Heart left ventricle (tissue), 16 donors: ENCODE results near the gene NSD1. TPM values are rescaled to one million over a fixed set of nuclear protein-coding genes. Genes with fewer than 3 reads are reported as not detected.
A peak's percentile ranks its signal among the peaks of the same experiment; 100 is the strongest.

ENCODE experiments used
- ATAC-seq, 4 donors: fragments of 200-7000 bp; cut with Tn5 transposase; one replicate each; pipeline ENCODE4 v1.9.1; 2020 to 2022; ENCODE audit warnings: moderate library complexity in 4 of 4, mild to moderate bottlenecking in 3 of 4, moderate number of reproducible peaks in 1 of 4
- DNase-seq, 5 donors: peaks; one replicate each; pipeline ENCODE4 v3.0.0-alpha.2; 2020
- H3K27ac ChIP-seq, 12 donors: fragments of 200-600 bp; sonication (generic) in 4 of 12; one replicate each; pipeline versions ENCODE4 v1.5.0 to v1.8.0; 2016 to 2022; ENCODE audit warnings: mild to moderate bottlenecking in 2 of 12
- H3K27me3 ChIP-seq, 9 donors: fragments of 200-600 bp; sonication (generic) in 2 of 9; one replicate each; pipeline versions ENCODE4 v1.5.1 to v1.8.0; 2016 to 2022; ENCODE audit warnings: mild to moderate bottlenecking in 3 of 9
- H3K36me3 ChIP-seq, 9 donors: fragments of 200-600 bp; sonication (generic) in 2 of 9; one replicate each; pipeline versions ENCODE4 v1.5.0 to v1.8.0; 2018 to 2022; ENCODE audit warnings: mild to moderate bottlenecking in 2 of 9
- H3K4me1 ChIP-seq, 12 donors: fragments of 200-600 bp; sonication (generic) in 4 of 12; one replicate each; pipeline versions ENCODE4 v1.5.0 to v1.8.0; 2016 to 2022; ENCODE audit warnings: mild to moderate bottlenecking in 3 of 12
- H3K4me3 ChIP-seq, 12 donors: fragments of 200-600 bp; sonication (generic) in 4 of 12; one replicate each; pipeline versions ENCODE4 v1.5.0 to v1.8.0; 2017 to 2022; ENCODE audit warnings: mild to moderate bottlenecking in 9 of 12, moderate library complexity in 4 of 12
- H3K9me3 ChIP-seq, 12 donors: fragments of 200-600 bp; sonication (generic) in 4 of 12; one replicate each; pipeline versions ENCODE4 v1.5.0 to v1.8.0; 2016 to 2022; ENCODE audit warnings: mild to moderate bottlenecking in 1 of 12
- CTCF ChIP-seq, 12 donors: fragments of 200-600 bp; sonication (generic) in 4 of 12; IDR thresholded peaks; one replicate each; pipeline versions ENCODE4 v1.5.0 to v1.8.0; 2018 to 2022; ENCODE audit warnings: antibody characterized with exemption in 12 of 12, mild to moderate bottlenecking in 5 of 12
- POLR2A ChIP-seq, 2 donors: fragments of 450-650 bp; IDR thresholded peaks; one replicate each; pipeline ENCODE4 v1.6.1; 2017; ENCODE audit warnings: antibody characterized with exemption in 2 of 2, mild to moderate bottlenecking in 2 of 2, moderate library complexity in 2 of 2
- WGBS, 4 donors: extraction: QIAGEN DNeasy Blood & Tissue Kit in 2 of 4; methylation state at CpG; one replicate each; pipeline versions ENCODE4 v1.1.5 to v1.1.7; 2013 to 2018; 5-methylcytosine and 5-hydroxymethylcytosine counted together
- intact Hi-C, 10 donors: fragments of 100-400 bp; cut with DNase I; formaldehyde crosslinking; loops; one replicate each; pipeline versions ENCODE4 v1.11.1 to v1.14.2; 2022
- polyA plus RNA-seq, 2 donors: library from polyadenylated mRNA; stranded (reverse); fragments of 200-250 nt; gene quantifications; one replicate each; pipeline ENCODE4 v1.2.3, GENCODE V29; 2013
- total RNA-seq, 9 donors: library from RNA; depleted of rRNA in 2 of 9; stranded (reverse); fragments of >200 nt in 2 of 9; fragmentation: NEBNext Ultra II Directional in 3 of 9; extraction: Animal tissue kit (Norgen Biotek cat#: 25700) in 3 of 9; gene quantifications; one replicate each; pipeline versions ENCODE4 v1.1.0 to v1.2.4, GENCODE V29; 2016 to 2023
- donor health status: ischemic (EF 13 %, LVEDD 7.1; RV severe dilation, severe dysfunction).
- donor health status: healthy with polysubstance abuse.
- donor health status: DM: no; HTN: yes; CAD: no.
- donor health status: DM: no; HTN: no; CAD: no.
- donor health status: ischemic (EF 25% LVEDD 6.9; RV normal size, moderate dysfunction).
- donor health status: ischemic (EF 25% LVEDD 5.7; RV mildly dilated, moderate dysfunction).
- donor health status: healthy.
- donor health status: DM: yes; HTN: yes; CAD: no.
- donor health status: ischemic (EF 35%, LVEDD 5.7; RV mildly dilated, moderate dysfunction).
- donor health status: nonischemic (EF 11% LVEDD 7.7; RV severe dilation, severe dysfunction).
- donor health status: DM: yes; HTN: yes; CAD: no.
- donor health status: PGD.
- donor health status: ischemic (EF 29% LVEDD 5.4; RV normal size, mild dysfunction).
- donor health status: nonischemic (EF 23%, LVEDD 6.1; RV moderate dilation, normal function).

The NSD1 gene
- total and polyA plus RNA-seq, 11 donors: 10.9 to 64.6 (median 43.9) TPM

DNA sequence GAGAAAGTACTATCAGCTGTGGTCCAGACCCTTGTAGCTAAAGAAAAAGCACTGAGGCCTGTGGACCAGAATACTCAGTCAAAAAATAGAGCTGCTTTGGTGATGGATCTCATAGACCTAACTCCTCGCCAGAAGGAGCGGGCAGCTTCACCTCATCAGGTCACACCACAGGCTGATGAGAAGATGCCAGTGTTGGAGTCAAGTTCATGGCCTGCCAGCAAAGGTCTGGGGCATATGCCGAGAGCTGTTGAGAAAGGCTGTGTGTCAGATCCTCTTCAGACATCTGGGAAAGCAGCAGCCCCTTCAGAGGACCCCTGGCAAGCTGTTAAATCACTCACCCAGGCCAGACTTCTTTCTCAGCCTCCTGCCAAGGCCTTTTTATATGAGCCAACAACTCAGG lies 161.1 kb downstream of the NSD1 start:
- intact Hi-C loops: loop anchor here in 3 of 10 donors (5.0 to 10.0 kb wide), 2 partner anchors 180 to 182 kb away; no protein-coding TSS in a partner anchor
- ATAC-seq: peak in 3 of 4 donors; percentile 27 to 74 (median 60)
- Histone ChIP-seq H3K27ac (peak overlapping the region in 1 of 12 donors; percentile 71), H3K27me3 (no peaks in the 10 kb centered on the region), H3K4me1 (peaks cover 0 to 35% (median 17%) of the 10 kb centered on the region in 12 donors), H3K4me3 (no peak overlapping the region), H3K36me3 (peaks cover 0 to 89% (median 66%) of the 10 kb centered on the region in 9 donors), H3K9me3 (no peaks in the 10 kb centered on the region)
- peak in 2 of 5 donors; percentile 45 to 62 for DNase-seq
- TF ChIP-seq POLR2A (IDR thresholded peaks at IDR 0.05) (no peak), CTCF (IDR thresholded peaks at IDR 0.05) (no peak)
- WGBS, 4 donors: 42 to 79% (median 58%) methylated on average over 3 of the region's 3 CpGs

GRCh38 chr5:177295924-177296323 lies 162.4 kb downstream of the NSD1 start:
- no peaks in the 10 kb centered on the region for H3K27me3 ChIP-seq
- no peak for TF ChIP-seq POLR2A (IDR thresholded peaks at IDR 0.05)
- TF ChIP-seq CTCF (IDR thresholded peaks at IDR 0.05): no peak
- WGBS, 4 donors: 77 to 93% (median 80%) methylated on average over 8 to 9 of the region's 9 CpGs
- no peak overlapping the region for H3K4me3 ChIP-seq
- H3K4me1 ChIP-seq: peaks cover 0 to 48% (median 29%) of the 10 kb centered on the region in 12 donors
- no peaks in the 10 kb centered on the region for H3K9me3 ChIP-seq
- H3K36me3 ChIP-seq: peaks cover 0 to 76% (median 55%) of the 10 kb centered on the region in 9 donors
- ATAC-seq: peak in 1 of 4 donors; percentile 5
- DNase-seq: no peak
- intact Hi-C loops: loop anchor here in 3 of 10 donors (5.0 to 10.0 kb wide), 2 partner anchors 181 to 184 kb away; no protein-coding TSS in a partner anchor
- H3K27ac ChIP-seq: peak overlapping the region in 3 of 12 donors; percentile 18 to 71 (median 52)

GRCh38 chr5:177296581-177296980 lies 163.0 kb downstream of the NSD1 start:
- ATAC-seq (peak in 2 of 4 donors; percentile 16 to 33), DNase-seq (no peak)
- TF ChIP-seq CTCF (IDR thresholded peaks at IDR 0.05): no peak
- no peak for TF ChIP-seq POLR2A (IDR thresholded peaks at IDR 0.05)
- Histone ChIP-seq H3K27ac (peak overlapping the region in 6 of 12 donors; percentile 1 to 71 (median 29)), H3K9me3 (no peaks in the 10 kb centered on the region), H3K36me3 (peaks cover 0 to 76% (median 48%) of the 10 kb centered on the region in 9 donors), H3K4me1 (peaks cover 0 to 55% (median 36%) of the 10 kb centered on the region in 12 donors), H3K4me3 (peak overlapping the region in 1 of 12 donors; percentile 15), H3K27me3 (no peaks in the 10 kb centered on the region)
- WGBS, 4 donors: 23 to 31% (median 24%) methylated on average over 4 of the region's 4 CpGs
- intact Hi-C loops: loop anchor here in 3 of 10 donors (5.0 to 10.0 kb wide), 2 partner anchors 182 to 184 kb away; no protein-coding TSS in a partner anchor

- 88 to 96% (median 91%) methylated on average over 2 of the region's 2 CpGs for whole genome bisulfite sequencing, 4 donors
- H3K36me3 ChIP-seq: peaks cover 0 to 67% (median 37%) of the 10 kb centered on the region in 9 donors
- intact Hi-C loops: loop anchor here in 3 of 10 donors (5.0 to 10.0 kb wide), 2 partner anchors 183 to 186 kb away; no protein-coding TSS in a partner anchor
Observed at GRCh38 chr5:177297922-177298321, 164.3 kb downstream of the NSD1 start.

More at GRCh38 chr5:177297922-177298321, 164.3 kb downstream of the NSD1 start:
- Histone ChIP-seq H3K4me1 (peaks cover 0 to 68% (median 49%) of the 10 kb centered on the region in 12 donors), H3K9me3 (no peaks in the 10 kb centered on the region), H3K27me3 (no peaks in the 10 kb centered on the region), H3K4me3 (no peak overlapping the region), H3K27ac (no peak overlapping the region)
- TF ChIP-seq CTCF (IDR thresholded peaks at IDR 0.05) (no peak), POLR2A (IDR thresholded peaks at IDR 0.05) (no peak)
- no peak for ATAC-seq
- no peak for DNase-seq
